Activated CD4-positive, alpha-beta T cell treated with anti-CD3 and anti-CD28 coated beads for 1 hour (primary cell): Measurements from ENCODE around the gene SYNC.
A peak's percentile ranks its signal among the peaks of the same experiment; 100 is the strongest.
"Not testable (repeated sequence)": the region's sequence is repeated elsewhere in the genome, so short reads cannot be mapped to it uniquely, and the experiment has no call there.

ENCODE experiments used
- DNase-seq: peaks from one replicate; pipeline ENCODE4 v3.0.0-alpha.2; 2020

Gene SYNC

GRCh38 chr1:32719681-32720275, 17.2 kb upstream of the SYNC start:
- no peak for DNase-seq

DNA sequence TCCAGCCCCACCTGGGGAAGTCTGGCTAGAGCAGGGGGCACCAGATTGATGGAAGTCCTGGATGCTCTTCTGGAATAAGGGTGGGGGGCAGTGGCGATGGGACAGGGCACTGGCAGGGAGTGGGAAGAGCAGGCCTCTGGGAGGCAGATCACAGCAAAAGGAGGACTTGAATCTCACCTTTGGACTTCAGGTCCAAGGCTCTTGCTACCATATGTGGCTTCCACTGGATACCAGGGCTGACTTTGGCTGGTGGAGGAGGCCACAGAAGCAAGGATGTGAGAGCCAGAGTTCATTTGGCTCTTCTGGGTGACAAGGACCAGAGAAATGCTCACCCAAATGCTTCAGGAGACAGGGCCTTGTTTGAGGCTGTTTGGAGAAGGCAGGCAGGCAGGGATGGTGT, 16.0 kb upstream of the SYNC start:
- DNase-seq = no peak

DNA sequence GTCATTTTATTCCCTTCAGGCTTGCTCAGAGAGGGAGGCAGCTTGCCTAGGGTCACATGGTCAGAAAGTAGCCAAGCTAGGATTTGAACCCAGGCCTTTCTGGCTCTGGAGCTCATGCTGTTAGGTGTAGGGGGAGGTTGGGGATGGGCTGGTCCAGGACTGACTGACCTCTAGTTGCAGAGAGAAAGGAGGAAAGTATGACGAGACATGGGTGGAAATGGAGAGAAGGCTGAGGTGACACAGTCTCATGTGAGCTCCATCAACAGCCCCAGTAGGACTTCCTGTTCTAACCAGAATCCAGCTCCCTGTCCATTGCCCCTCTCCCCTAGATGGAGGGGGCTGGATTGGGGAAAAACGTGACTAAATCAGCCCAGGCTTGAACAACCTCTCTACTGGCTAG, 15.5 kb upstream of the SYNC start:
- no peak for DNase-seq

DNA sequence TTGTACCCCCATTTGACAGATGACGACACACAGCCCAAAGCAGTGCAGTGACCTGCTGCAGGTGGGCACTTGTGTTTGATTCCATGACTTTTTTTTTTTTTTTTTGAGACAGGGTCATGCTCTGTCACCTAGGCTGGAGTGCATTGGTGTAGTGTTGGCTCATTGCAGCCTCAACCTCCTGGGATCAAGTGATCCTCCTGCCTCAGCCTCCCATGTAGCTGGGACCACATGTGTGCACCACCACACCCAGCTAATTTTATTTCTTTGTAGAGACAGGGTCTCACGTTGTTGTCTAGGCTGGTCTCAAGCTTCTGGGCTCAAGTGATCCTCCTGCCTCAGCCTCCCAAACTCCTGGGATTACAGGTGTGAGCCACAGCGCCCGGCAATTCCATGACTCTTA, 14.9 kb upstream of the SYNC start:
- DNase-seq = no peak

DNA sequence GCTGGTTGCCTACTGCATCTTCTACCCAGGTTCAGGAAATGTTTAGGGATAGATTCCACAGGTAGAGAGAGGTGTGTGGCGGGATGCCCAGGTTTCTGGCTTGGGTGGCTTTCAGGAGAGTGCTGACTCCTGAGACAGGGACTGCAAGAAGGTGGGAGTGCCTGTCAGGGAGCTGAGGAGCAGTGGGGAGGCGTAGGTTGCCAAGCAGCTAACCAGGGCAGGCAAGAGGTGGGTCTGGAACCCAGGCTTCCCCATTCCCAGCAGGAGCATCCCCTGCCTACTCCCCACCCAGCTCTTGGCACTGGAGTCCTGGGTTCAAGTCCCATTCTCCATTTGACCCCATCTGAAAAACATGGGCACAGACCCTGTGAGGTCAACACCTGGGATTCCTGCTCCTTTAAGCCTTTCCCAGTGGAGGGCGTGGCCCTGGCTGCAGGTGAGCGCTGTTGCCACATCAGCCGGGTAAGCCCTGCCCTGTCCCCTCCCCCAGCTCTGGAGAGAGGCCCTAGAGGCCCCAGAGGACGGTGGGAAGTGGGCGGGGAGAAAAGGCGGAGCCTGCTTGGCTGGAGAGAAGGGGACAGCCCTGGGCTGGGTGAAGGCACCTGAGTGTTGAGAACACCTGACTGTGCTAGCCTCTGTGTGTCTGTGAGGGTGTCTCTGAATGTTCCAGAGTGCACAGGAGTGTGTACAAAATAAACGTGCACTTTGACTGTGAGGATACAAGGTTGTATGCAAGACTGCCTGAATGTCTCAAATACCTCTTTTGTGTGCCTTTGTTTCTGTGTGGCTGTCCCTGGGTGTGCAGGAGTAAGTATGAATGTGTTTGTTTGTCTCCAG, 14.0 kb upstream of the SYNC start:
- peak; percentile 13 for DNase-seq

DNA sequence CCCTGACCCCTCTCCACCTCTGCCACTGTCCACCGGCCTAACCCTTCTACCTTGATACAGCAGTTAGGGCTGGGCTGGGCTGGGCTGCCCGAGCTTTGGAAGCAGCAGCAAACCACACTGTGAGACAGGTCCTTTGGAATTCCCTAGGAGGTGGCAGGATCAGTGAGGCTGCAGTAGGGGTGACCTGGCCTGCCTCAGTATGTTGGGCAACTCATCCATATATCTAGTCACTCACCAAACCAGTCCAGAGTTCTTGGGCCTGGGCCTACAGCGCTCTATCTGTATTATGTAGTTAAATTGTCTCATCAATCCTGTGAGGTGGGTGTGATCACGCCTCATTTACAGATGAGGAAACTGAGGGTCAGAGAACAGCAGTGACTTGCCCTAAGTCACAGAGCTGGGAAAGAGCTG, 13.3 kb upstream of the SYNC start:
- DNase-seq = no peak

DNA sequence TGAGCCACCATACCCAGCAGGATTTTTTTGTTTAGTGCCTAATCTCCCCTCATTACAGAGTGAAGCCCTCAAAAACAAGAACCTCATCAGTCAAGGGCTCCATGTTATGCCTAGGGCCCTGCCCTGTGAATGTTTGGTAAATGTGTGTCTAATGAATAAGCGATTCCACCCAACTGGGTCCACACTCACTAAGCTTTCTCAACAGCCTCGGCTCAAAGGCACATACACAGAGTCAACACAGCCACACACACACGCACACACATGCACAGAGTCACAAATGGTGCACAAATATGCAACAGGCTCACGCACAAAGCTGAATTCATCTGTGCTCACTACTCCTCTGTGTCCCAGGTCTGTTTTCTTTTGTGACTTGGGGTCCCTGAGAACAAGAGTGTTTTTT, 11.7 kb upstream of the SYNC start:
- DNase-seq = no peak

GRCh38 chr1:32713081-32713480, 10.5 kb upstream of the SYNC start:
- no peak for DNase-seq

- DNase-seq = not testable (repeated sequence)
Measured at GRCh38 chr1:32711221-32711620, 8.7 kb upstream of the SYNC start.

- DNase-seq = no peak
Measured at GRCh38 chr1:32709476-32709875, 6.9 kb upstream of the SYNC start.

- DNase-seq = no peak
Measured at GRCh38 chr1:32709075-32709474, 6.5 kb upstream of the SYNC start.

GRCh38 chr1:32706491-32706890, 3.9 kb upstream of the SYNC start:
- DNase-seq = no peak

GRCh38 chr1:32705516-32705915, 2.9 kb upstream of the SYNC start:
- DNase-seq = no peak

DNA sequence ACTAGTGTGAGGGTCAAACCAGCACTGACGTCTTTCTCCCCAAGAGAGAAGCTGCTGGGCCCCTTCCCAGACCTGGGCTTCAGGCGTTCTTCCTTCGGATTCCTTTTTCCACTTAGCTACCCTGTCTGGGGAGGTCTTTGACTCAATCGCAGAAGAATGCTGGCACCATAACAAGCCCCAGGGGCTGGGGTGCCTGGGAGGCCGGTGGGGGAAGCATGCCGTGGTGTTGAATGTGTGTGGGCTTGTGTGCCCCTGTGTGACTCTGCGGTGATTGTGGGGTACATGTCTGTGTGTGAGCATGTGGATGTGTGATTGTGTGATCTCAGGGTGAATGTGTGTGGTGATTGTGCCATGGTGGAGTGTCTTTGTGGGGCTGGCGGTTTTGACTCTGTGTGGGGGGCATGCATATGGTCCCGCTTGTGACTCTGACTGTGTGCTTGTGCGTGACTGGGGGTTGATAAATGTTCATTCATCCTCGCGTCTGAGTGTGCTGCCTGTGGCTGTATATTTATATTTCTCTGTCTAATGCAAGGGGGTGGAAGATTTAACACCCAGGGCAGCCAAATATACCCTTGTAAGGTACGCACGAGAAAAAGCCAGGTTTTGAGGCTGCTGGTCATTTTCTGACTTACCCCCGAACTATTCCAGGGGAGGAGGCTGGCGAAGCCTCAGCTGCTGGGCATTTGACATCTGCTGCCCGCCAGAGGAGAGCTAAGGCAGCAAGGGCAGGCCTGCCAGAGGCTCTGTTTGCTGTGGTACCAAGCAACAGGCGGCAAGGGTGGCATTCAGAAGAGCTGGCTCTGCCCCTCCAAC, 1.1 kb upstream of the SYNC start:
- no peak for DNase-seq

DNA sequence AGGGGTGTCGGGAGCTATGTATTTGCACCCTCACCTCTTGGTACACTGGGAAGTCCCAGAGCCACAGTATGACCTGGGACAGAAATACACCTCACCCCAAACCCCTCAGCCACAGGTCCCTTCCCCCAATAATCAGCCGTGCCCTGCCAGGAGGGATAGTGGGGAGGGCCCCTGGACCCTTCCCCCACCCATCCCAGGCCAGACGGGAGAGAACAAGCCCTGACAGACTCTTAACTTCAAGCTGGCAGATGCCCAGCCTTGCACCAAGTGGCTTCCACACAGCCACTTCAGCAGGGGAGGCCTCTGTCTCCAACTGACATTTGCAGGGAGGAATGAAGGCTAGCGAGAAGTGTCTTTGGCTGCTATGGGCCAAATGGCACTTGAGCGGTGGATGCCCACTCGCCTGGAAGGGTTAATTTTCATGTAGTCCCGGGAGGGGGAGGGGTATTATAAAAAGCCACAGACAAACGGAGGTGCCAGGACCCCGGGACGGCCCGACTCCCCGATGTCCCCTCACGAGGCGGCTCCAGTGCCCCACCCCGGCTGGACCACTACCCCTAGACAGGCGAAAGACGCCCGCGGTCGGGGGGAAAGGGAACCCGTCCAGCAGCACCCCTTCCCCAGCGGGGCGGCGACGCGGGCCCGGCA, 495 bp downstream of the SYNC start:
- DNase-seq = no peak

DNA sequence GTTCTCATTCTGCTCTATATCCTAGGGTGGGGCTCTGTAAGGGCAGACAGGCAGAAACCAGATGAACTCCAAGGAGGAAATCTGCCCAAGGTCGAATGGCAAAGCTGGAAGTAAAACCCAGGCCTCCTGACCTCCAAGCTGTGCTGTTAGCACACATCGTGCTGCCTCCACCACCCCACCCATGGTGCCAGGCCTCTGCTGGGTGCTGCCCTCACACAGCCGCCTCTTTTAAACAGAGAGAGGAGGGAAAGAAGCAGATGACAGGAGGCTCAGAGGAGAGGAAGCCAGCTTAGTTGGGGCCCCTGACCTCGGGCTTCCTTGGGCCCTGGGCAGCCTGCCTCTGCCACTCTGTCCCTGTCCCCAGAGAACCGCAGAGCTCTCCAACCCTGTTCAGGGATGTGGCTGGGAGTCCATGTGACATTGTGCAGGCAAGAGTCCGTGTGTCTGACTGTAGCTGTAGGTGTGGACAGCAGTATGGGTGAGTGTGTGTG, 1.1 kb downstream of the SYNC start:
- DNase-seq = no peak

GRCh38 chr1:32696996-32697395, 5.6 kb downstream of the SYNC start:
- DNase-seq = not testable (repeated sequence)

- no peak for DNase-seq
Measured at GRCh38 chr1:32696041-32696440, 6.5 kb downstream of the SYNC start.

- no peak for DNase-seq
Measured at GRCh38 chr1:32695098-32695904, 7.3 kb downstream of the SYNC start.

DNA sequence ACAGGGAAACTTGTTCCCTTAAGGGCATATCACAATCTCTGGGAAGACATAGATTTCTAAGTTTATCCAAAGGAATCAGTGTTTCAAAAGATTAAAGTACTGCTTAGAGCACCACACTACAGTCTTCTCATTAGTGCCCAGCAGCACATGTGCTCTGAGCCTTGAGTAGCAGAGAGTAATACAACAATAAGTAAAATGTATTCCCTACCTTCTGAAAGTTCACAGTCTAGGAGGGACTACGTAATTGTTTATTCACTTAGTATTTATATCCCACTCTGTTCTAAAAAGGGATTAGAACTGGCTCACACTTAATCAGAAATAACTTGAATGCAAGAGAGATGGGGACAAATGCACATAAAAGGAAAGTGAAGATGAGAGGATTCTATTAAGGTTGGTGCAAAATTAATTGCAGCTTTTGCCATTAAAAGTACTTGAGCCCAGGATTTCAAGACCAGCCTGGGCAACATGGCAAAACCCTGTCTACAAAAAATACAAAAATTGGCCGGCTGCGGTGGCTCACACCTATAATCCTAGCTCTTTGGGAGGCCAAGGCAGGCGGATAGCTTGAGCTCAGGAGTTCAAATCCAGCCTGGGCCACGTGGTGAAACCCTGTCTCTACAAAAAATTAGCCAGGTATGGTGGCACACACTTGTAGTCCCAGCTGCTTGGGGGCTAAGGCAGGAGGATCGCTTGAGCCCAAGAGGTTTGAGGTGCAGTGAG, 9.0 kb downstream of the SYNC start:
- DNase-seq = no peak

DNA sequence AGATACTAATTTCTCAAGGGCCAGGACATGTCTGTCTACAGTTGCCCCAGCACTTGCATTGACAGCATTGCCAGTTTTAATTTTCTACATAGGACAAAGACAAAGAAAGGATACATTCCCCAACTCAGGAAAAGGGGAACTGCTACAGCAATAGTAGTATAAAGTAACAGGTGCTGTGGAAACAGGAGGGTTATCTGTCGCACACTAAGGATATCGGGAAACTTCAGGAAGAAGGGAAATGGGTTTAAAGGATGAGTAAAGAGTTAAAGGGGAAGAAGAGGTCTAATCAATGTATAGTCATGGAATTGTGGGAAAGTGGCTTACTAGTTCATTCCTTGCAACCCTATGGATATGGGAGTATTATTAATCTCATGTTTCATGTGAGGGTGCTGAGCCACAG, 16.2 kb downstream of the SYNC start:
- DNase-seq = no peak

DNA sequence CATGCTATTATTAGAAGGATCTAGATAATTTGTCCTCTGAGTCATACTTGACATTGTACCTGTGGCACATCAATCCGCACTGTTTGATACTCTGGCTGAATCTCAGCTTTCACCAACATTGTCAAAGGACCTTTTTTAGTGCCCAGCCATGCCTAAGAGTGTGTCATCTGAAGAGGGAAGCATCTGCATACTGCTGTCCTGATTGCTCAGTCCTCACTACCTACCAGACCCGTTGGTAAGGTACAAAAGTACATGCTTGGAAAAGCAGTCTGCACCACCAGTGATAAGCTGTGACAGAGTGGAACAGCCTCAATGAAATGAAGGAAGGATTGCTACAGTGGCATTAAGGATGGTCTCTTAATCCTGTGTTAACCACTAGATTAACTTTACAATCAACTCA, 17.1 kb downstream of the SYNC start:
- no peak for DNase-seq
